CD4-positive, alpha-beta T cell (primary cell): ENCODE measurements around the gene LDLR. TPM values are rescaled to one million over a fixed set of nuclear protein-coding genes. Genes with fewer than 3 reads are reported as not detected.
A peak's percentile ranks its signal among the peaks of the same experiment; 100 is the strongest.

ENCODE experiments used
- ATAC-seq: fragments of 200-7000 bp; cut with Tn5 transposase; one replicate; pipeline ENCODE4 v1.10.0; 2022; ENCODE audit warnings: mild to moderate bottlenecking; ENCODE audit not compliant: poor library complexity
- CTCF ChIA-PET: fragments of 350-600 bp; sonication (Branson Sonifier 250); formaldehyde crosslinking; loops from one replicate; lab custom pipeline; 2021; ENCODE audit warnings: antibody characterized with exemption, inconsistent platforms; lab: Charles Lee
- POLR2A ChIA-PET: fragments of 350-600 bp; sonication (Branson Sonifier 250); formaldehyde crosslinking; loops from one replicate; lab custom pipeline; 2021; ENCODE audit warnings: antibody characterized with exemption, inconsistent platforms; lab: Charles Lee
- DNase-seq, 14 experiments: peaks; one replicate each; pipeline ENCODE4 v3.0.0-alpha.2; 2013 to 2020; ENCODE audit warnings: mixed read lengths in 2 of 14
- H3K27ac ChIP-seq, 2 donors: one replicate each; pipeline versions ENCODE4 v1.5.1 to v1.7.0; 2013; ENCODE audit warnings: low read length in 2 of 2, low read depth in 1 of 2, mild to moderate bottlenecking in 1 of 2
- H3K27me3 ChIP-seq, 2 experiments: 1 replicate in 1 of 2; 2 replicates in 1 of 2; pipeline versions ENCODE4 v1.6.1 to v1.7.0; 2013; ENCODE audit warnings: low read length in 2 of 2, control low read depth in 1 of 2, mild to moderate bottlenecking in 1 of 2, moderate library complexity in 1 of 2; ENCODE audit not compliant: insufficient read depth in 2 of 2, control insufficient read depth in 1 of 2
- H3K36me3 ChIP-seq: one replicate; pipeline ENCODE4 v1.6.1; 2013; ENCODE audit warnings: low read length, control low read depth; ENCODE audit not compliant: insufficient read depth
- H3K4me1 ChIP-seq: one replicate; pipeline ENCODE4 v1.6.1; 2013; ENCODE audit warnings: low read length, control low read depth; ENCODE audit not compliant: insufficient read depth
- H3K4me3 ChIP-seq: one replicate; pipeline ENCODE4 v1.5.1; 2013; ENCODE audit warnings: mild to moderate bottlenecking, low read length, moderate library complexity
- H3K9me3 ChIP-seq, 2 experiments: 1 replicate in 1 of 2; 2 replicates in 1 of 2; pipeline versions ENCODE4 v1.6.1 to v1.7.0; 2013; ENCODE audit warnings: low read length in 2 of 2, mild to moderate bottlenecking in 2 of 2, control low read depth in 1 of 2, moderate library complexity in 1 of 2; ENCODE audit not compliant: control insufficient read depth in 1 of 2, insufficient read depth in 1 of 2
- H3K27ac Mint-ChIP-seq: one replicate; pipeline ENCODE4 v1.8.0; 2020; ENCODE audit warnings: mixed read lengths
- H3K27me3 Mint-ChIP-seq: one replicate; pipeline ENCODE4 v1.8.0; 2021; ENCODE audit warnings: mixed read lengths
- H3K36me3 Mint-ChIP-seq: one replicate; pipeline ENCODE4 v1.8.0; 2021; ENCODE audit warnings: low read depth, mixed read lengths
- H3K4me1 Mint-ChIP-seq: one replicate; pipeline ENCODE4 v1.8.0; 2021; ENCODE audit warnings: low read depth, mixed read lengths
- H3K4me3 Mint-ChIP-seq: one replicate; pipeline ENCODE4 v1.8.0; 2020; ENCODE audit warnings: mild to moderate bottlenecking, mixed read lengths
- H3K9me3 Mint-ChIP-seq: one replicate; pipeline ENCODE4 v1.8.0; 2020; ENCODE audit warnings: mixed read lengths
- CTCF ChIP-seq: fragments of 200-600 bp; IDR thresholded peaks from one replicate; pipeline ENCODE4 v1.8.0; 2022; ENCODE audit warnings: antibody characterized with exemption, mild to moderate bottlenecking
- intact Hi-C, 2 experiments: fragments of 100-400 bp; cut with DNase I in 1 of 2; cut with micrococcal nuclease in 1 of 2; formaldehyde crosslinking; loops; one replicate each; pipeline versions ENCODE4 v1.15.1 to v1.9.0; 2023 to 2025; cut with DNase I, micrococcal nuclease
- total RNA-seq, 174 experiments: library from RNA in 2 of 174; stranded (reverse) in 2 of 174; gene quantifications; one replicate each; pipeline ENCODE4 v1.2.3 and lab custom pipeline; 2021 to 2026

LDLR gene
- total RNA-seq, 2 experiments from 2014 or later, result 32.5 to 34.0 TPM

- no peaks in the 10 kb centered on the region for H3K9me3 ChIP-seq
- no peaks in the 10 kb centered on the region for H3K27me3 Mint-ChIP-seq
- no peaks in the 10 kb centered on the region for H3K27me3 ChIP-seq
- H3K4me3 Mint-ChIP-seq, result no peak overlapping the region
- ATAC-seq (no peak), DNase-seq (no peak)
- H3K27ac ChIP-seq, result no peak overlapping the region
- TF ChIP-seq CTCF, result no peak
- peaks cover 28% of the 10 kb centered on the region for H3K36me3 ChIP-seq
- CTCF ChIA-PET, result no interaction called here
- H3K9me3 Mint-ChIP-seq, result no peaks in the 10 kb centered on the region
- H3K4me3 ChIP-seq, result no peak overlapping the region
- peaks cover 43% of the 10 kb centered on the region for H3K4me1 ChIP-seq
- intact Hi-C loops, result no loop called here
- H3K4me1 Mint-ChIP-seq, result peaks cover 27% of the 10 kb centered on the region
- H3K27ac Mint-ChIP-seq, result no peak overlapping the region
- H3K36me3 Mint-ChIP-seq, result peaks cover 8% of the 10 kb centered on the region
- POLR2A ChIA-PET, result no interaction called here
Observed at GRCh38 chr19:11054200-11054599, 35.1 kb upstream of the LDLR start.

- Histone ChIP-seq H3K9me3 (no peaks in the 10 kb centered on the region), H3K27ac (no peak overlapping the region), H3K4me1 (peaks cover 39% of the 10 kb centered on the region), H3K36me3 (peaks cover 29% of the 10 kb centered on the region), H3K27me3 (no peaks in the 10 kb centered on the region), H3K4me3 (no peak overlapping the region)
- ChIA-PET POLR2A (no interaction called here), CTCF (no interaction called here)
- Mint-ChIP-seq H3K9me3 (no peaks in the 10 kb centered on the region), H3K27me3 (no peaks in the 10 kb centered on the region), H3K4me3 (no peak overlapping the region), H3K27ac (peak overlapping the region; percentile 44), H3K36me3 (peaks cover 13% of the 10 kb centered on the region), H3K4me1 (peaks cover 22% of the 10 kb centered on the region)
- DNase-seq (no peak), ATAC-seq (no peak)
- intact Hi-C loops, result no loop called here
- no peak for TF ChIP-seq CTCF
Observed at GRCh38 chr19:11054628-11055027, 34.6 kb upstream of the LDLR start.

GRCh38 chr19:11058246-11059030 lies 30.8 kb upstream of the LDLR start:
- DNase-seq, result no peak
- H3K27me3 ChIP-seq, result no peaks in the 10 kb centered on the region
- H3K27ac ChIP-seq, result no peak overlapping the region
- no peaks in the 10 kb centered on the region for H3K9me3 ChIP-seq
- Mint-ChIP-seq H3K9me3 (no peaks in the 10 kb centered on the region), H3K36me3 (peaks cover 31% of the 10 kb centered on the region), H3K27ac (no peak overlapping the region), H3K27me3 (no peaks in the 10 kb centered on the region), H3K4me1 (no peaks in the 10 kb centered on the region), H3K4me3 (no peak overlapping the region)
- ChIA-PET POLR2A (no interaction called here), CTCF (no interaction called here)
- no peak overlapping the region for H3K4me3 ChIP-seq
- ATAC-seq, result no peak
- H3K36me3 ChIP-seq, result peaks cover 42% of the 10 kb centered on the region
- peaks cover 1% of the 10 kb centered on the region for H3K4me1 ChIP-seq
- TF ChIP-seq CTCF, result no peak
- intact Hi-C loops, result no loop called here
